ENCODE results near the gene AAK1. TPM values are rescaled to one million over a fixed set of nuclear protein-coding genes. Genes with fewer than 3 reads are reported as not detected.
"Not testable (repeated sequence)": the region's sequence is repeated elsewhere in the genome, so short reads cannot be mapped to it uniquely, and the experiment has no call there.

AAK1 gene
- total RNA-seq, 3 donors from 2014 or later (not counting 1 experiment from before 2014, with no cell fraction given), result 174 to 249 (median 204) TPM

- no peak overlapping the region for H3K27ac ChIP-seq (ENCODE audit: low read length)
- H3K4me1 ChIP-seq (ENCODE audit: control insufficient read depth, insufficient read depth, low read length), result no peaks in the 10 kb centered on the region
- WGBS (ENCODE audit: insufficient coverage), result 100% methylated on average over 1 of the region's 2 CpGs
- no peak overlapping the region for H3K4me3 ChIP-seq (ENCODE audit: low read length)
- H3K27me3 Mint-ChIP-seq (ENCODE audit: low read depth in 2 of 2), result no peaks in the 10 kb centered on the region
- H3K27me3 ChIP-seq (ENCODE audit: control insufficient read depth, insufficient read depth, low read length), result no peaks in the 10 kb centered on the region
- no peak for TF ChIP-seq CTCF (IDR thresholded peaks at IDR 0.05)
- no peaks in the 10 kb centered on the region for H3K9me3 ChIP-seq (ENCODE audit: control insufficient read depth, insufficient read depth, low read length)
- no peak for DNase-seq
- H3K27ac Mint-ChIP-seq, result peak overlapping the region in 1 of 2 donors; percentile 22
- ATAC-seq, result no peak
- H3K4me1 Mint-ChIP-seq, result no peaks in the 10 kb centered on the region
- no peak overlapping the region for H3K4me3 Mint-ChIP-seq
- no peaks in the 10 kb centered on the region for H3K36me3 Mint-ChIP-seq
- intact Hi-C loops (cut with micrococcal nuclease), result no loop called here
- H3K36me3 ChIP-seq (ENCODE audit: control insufficient read depth, insufficient read depth, low read length), result peaks cover 19% of the 10 kb centered on the region
- H3K9me3 Mint-ChIP-seq, result no peaks in the 10 kb centered on the region
These were observed 214.6 kb downstream of the AAK1 start for GRCh38 chr2:69428981-69429380.

- no peaks in the 10 kb centered on the region for H3K4me1 ChIP-seq (ENCODE audit: control insufficient read depth, insufficient read depth, low read length)
- H3K36me3 ChIP-seq (ENCODE audit: control insufficient read depth, insufficient read depth, low read length), result peaks cover 21% of the 10 kb centered on the region
- no peak for TF ChIP-seq CTCF (IDR thresholded peaks at IDR 0.05)
- H3K9me3 ChIP-seq (ENCODE audit: control insufficient read depth, insufficient read depth, low read length), result no peaks in the 10 kb centered on the region
- H3K27me3 ChIP-seq (ENCODE audit: control insufficient read depth, insufficient read depth, low read length), result no peaks in the 10 kb centered on the region
- ATAC-seq, result no peak
- intact Hi-C loops (cut with micrococcal nuclease), result no loop called here
- no peak for DNase-seq
- no peak overlapping the region for H3K4me3 ChIP-seq (ENCODE audit: low read length)
- Mint-ChIP-seq H3K27me3 (ENCODE audit: low read depth in 2 of 2) (no peaks in the 10 kb centered on the region), H3K9me3 (no peaks in the 10 kb centered on the region), H3K36me3 (no peaks in the 10 kb centered on the region), H3K27ac (no peak overlapping the region), H3K4me1 (no peaks in the 10 kb centered on the region), H3K4me3 (no peak overlapping the region)
- 95% methylated on average over 2 of the region's 2 CpGs for WGBS (ENCODE audit: insufficient coverage)
- no peak overlapping the region for H3K27ac ChIP-seq (ENCODE audit: low read length)
These were observed 219.1 kb downstream of the AAK1 start for GRCh38 chr2:69424419-69424818.

- no peaks in the 10 kb centered on the region for H3K27me3 ChIP-seq (ENCODE audit: control insufficient read depth, insufficient read depth, low read length)
- no peak overlapping the region for H3K4me3 ChIP-seq (ENCODE audit: low read length)
- H3K9me3 ChIP-seq (ENCODE audit: control insufficient read depth, insufficient read depth, low read length), result no peaks in the 10 kb centered on the region
- Mint-ChIP-seq H3K27me3 (ENCODE audit: low read depth in 2 of 2) (no peaks in the 10 kb centered on the region), H3K9me3 (no peaks in the 10 kb centered on the region), H3K27ac (no peak overlapping the region), H3K4me3 (no peak overlapping the region), H3K36me3 (no peaks in the 10 kb centered on the region), H3K4me1 (no peaks in the 10 kb centered on the region)
- ATAC-seq, result no peak
- no peak for DNase-seq
- intact Hi-C loops (cut with micrococcal nuclease), result no loop called here
- H3K36me3 ChIP-seq (ENCODE audit: control insufficient read depth, insufficient read depth, low read length), result peaks cover 19% of the 10 kb centered on the region
- H3K27ac ChIP-seq (ENCODE audit: low read length), result no peak overlapping the region
- H3K4me1 ChIP-seq (ENCODE audit: control insufficient read depth, insufficient read depth, low read length), result no peaks in the 10 kb centered on the region
- no peak for TF ChIP-seq CTCF (IDR thresholded peaks at IDR 0.05)
These were observed 221.3 kb downstream of the AAK1 start for GRCh38 chr2:69422198-69422597.

GRCh38 chr2:69419111-69419510 is 224.4 kb downstream of the AAK1 start:
- H3K9me3 ChIP-seq (ENCODE audit: control insufficient read depth, insufficient read depth, low read length); H3K9me3 Mint-ChIP-seq; H3K4me1 Mint-ChIP-seq; intact Hi-C loops (cut with micrococcal nuclease); H3K27me3 Mint-ChIP-seq (ENCODE audit: low read depth in 2 of 2); H3K36me3 Mint-ChIP-seq; H3K27ac Mint-ChIP-seq; H3K4me1 ChIP-seq (ENCODE audit: control insufficient read depth, insufficient read depth, low read length); H3K27me3 ChIP-seq (ENCODE audit: control insufficient read depth, insufficient read depth, low read length); ATAC-seq; DNase-seq; H3K4me3 Mint-ChIP-seq; H3K4me3 ChIP-seq (ENCODE audit: low read length); H3K27ac ChIP-seq (ENCODE audit: low read length): not testable (repeated sequence)
- peaks cover 22% of the 10 kb centered on the region for H3K36me3 ChIP-seq (ENCODE audit: control insufficient read depth, insufficient read depth, low read length)
- 99% methylated on average over 6 of the region's 7 CpGs for WGBS (ENCODE audit: insufficient coverage)

Data from natural killer cell (primary cell).